Activated CD8-positive, alpha-beta T cell treated with anti-CD3 and anti-CD28 coated beads for 36 hours (primary cell): ENCODE data around the gene MRGPRG. TPM values are rescaled to one million over a fixed set of nuclear protein-coding genes. Genes with fewer than 3 reads are reported as not detected.

Experiments
- ATAC-seq: fragments of 200-7000 bp; cut with Tn5 transposase; one replicate; pipeline ENCODE4 v1.10.0; 2021; ENCODE audit warnings: mild to moderate bottlenecking, moderate library complexity
- CTCF ChIA-PET: fragments of 350-600 bp; sonication (Branson Sonifier 250); formaldehyde crosslinking; loops from one replicate; lab custom pipeline; 2021; ENCODE audit warnings: antibody characterized with exemption; lab: Charles Lee
- POLR2A ChIA-PET: fragments of 350-600 bp; sonication (Branson Sonifier 250); formaldehyde crosslinking; loops from one replicate; lab custom pipeline; 2021; ENCODE audit warnings: antibody characterized with exemption; lab: Charles Lee
- DNase-seq: peaks from one replicate; pipeline ENCODE4 v3.0.0-alpha.2; 2020
- H3K27ac Mint-ChIP-seq: one replicate; pipeline ENCODE4 v1.8.0; 2021; ENCODE audit warnings: mild to moderate bottlenecking, mixed read lengths
- H3K27me3 Mint-ChIP-seq: one replicate; pipeline ENCODE4 v1.8.0; 2021; ENCODE audit warnings: mixed read lengths
- H3K36me3 Mint-ChIP-seq: one replicate; pipeline ENCODE4 v1.8.0; 2021; ENCODE audit warnings: low read depth, mixed read lengths
- H3K4me1 Mint-ChIP-seq: one replicate; pipeline ENCODE4 v1.8.0; 2021; ENCODE audit warnings: low read depth, mixed read lengths
- H3K4me3 Mint-ChIP-seq: one replicate; pipeline ENCODE4 v1.8.0; 2021; ENCODE audit warnings: mild to moderate bottlenecking, moderate library complexity, mixed read lengths
- H3K9me3 Mint-ChIP-seq: one replicate; pipeline ENCODE4 v1.8.0; 2021; ENCODE audit warnings: mixed read lengths
- CTCF ChIP-seq: fragments of 200-600 bp; IDR thresholded peaks from one replicate; pipeline ENCODE4 v1.8.0; 2022; ENCODE audit warnings: antibody characterized with exemption, mild to moderate bottlenecking
- intact Hi-C: fragments of 100-400 bp; cut with micrococcal nuclease; formaldehyde crosslinking; loops from one replicate; pipeline ENCODE4 v1.10.0; 2022
- total RNA-seq, 2 experiments: library from RNA; stranded (reverse); gene quantifications; one replicate each; pipeline ENCODE4 v1.2.3, GENCODE V29; 2021

The MRGPRG gene
- total RNA-seq, 2 experiments from 2014 or later: not detected

- Mint-ChIP-seq H3K36me3 (no peaks in the 10 kb centered on the region), H3K9me3 (no peaks in the 10 kb centered on the region), H3K4me3 (no peak overlapping the region), H3K27me3 (peaks cover 4% of the 10 kb centered on the region), H3K4me1 (peaks cover 7% of the 10 kb centered on the region), H3K27ac (no peak overlapping the region)
- ATAC-seq (no peak), DNase-seq (no peak)
- intact Hi-C loops: loop anchor here (2.0 kb wide), 1 partner anchor 107 kb away; no protein-coding TSS in a partner anchor
- POLR2A ChIA-PET: interaction anchor here (0.9 kb wide), 1 partner anchor 114 kb away, joined by 3 read pairs; no protein-coding TSS in a partner anchor
- TF ChIP-seq CTCF: no peak
- CTCF ChIA-PET: interaction anchor here (0.9 to 2.0 kb wide), 5 partner anchors 53 to 180 kb away, joined by 4 to 6 read pairs (median 4); partner anchors contain the start of gene OSBPL5
Measured at GRCh38 chr11:3217818-3218482, 663 bp downstream of the MRGPRG start.

- no peak overlapping the region for H3K4me3 Mint-ChIP-seq
- ChIA-PET CTCF (interaction anchor here (3.2 kb wide), 1 partner anchor 106 kb away, joined by 20 read pairs; no protein-coding TSS in a partner anchor), POLR2A (no interaction called here)
- H3K27me3 Mint-ChIP-seq: peaks cover 7% of the 10 kb centered on the region
- no peaks in the 10 kb centered on the region for H3K36me3 Mint-ChIP-seq
- H3K9me3 Mint-ChIP-seq: peaks cover 6% of the 10 kb centered on the region
- H3K27ac Mint-ChIP-seq: no peak overlapping the region
- no peak for ATAC-seq
- intact Hi-C loops: loop anchor here (2.0 kb wide), 1 partner anchor 105 kb away; no protein-coding TSS in a partner anchor
- H3K4me1 Mint-ChIP-seq: peaks cover 5% of the 10 kb centered on the region
- no peak for DNase-seq
- TF ChIP-seq CTCF: no peak
Measured at GRCh38 chr11:3216027-3216525, 2.5 kb downstream of the MRGPRG start.

DNA sequence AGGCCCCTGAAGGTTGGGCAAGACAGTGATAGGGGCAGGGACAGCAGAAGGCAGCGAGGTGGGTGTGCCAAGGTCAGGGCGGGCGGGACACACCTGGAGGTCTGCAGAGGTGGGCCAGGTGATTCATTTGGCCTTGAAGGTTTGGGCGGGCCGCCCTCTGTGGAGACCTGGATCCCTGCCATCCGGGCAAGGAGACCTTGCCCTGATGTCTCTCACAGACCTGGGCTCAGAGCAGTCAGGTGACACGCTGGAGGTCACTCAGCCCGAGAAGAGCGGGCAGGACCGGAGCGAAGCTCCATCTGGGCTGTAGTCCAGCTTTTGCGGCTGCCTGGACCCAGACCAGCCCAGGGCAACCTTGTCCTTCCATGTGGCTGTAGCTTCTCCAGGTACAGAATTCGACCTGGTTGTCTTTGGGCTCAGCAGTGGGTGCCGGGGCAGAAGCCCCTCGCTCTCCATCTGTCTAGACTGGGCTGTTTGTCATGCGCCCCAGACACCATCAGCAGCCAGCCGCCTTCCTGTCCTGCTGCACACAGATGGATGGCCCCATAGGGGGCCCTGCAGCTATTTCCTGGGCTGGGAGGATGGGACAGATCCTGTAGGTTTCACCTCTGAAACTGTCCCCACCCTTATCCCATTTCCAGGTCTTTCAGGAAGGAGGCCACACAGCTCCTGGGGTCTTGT, 3.1 kb downstream of the MRGPRG start:
- H3K27ac Mint-ChIP-seq: no peak overlapping the region
- H3K36me3 Mint-ChIP-seq: no peaks in the 10 kb centered on the region
- peaks cover 5% of the 10 kb centered on the region for H3K4me1 Mint-ChIP-seq
- POLR2A ChIA-PET: no interaction called here
- TF ChIP-seq CTCF: no peak
- ATAC-seq: no peak
- CTCF ChIA-PET: interaction anchor here (1.1 to 3.2 kb wide), 2 partner anchors 105 to 240 kb away, joined by 3 to 20 read pairs; no protein-coding TSS in a partner anchor
- peaks cover 6% of the 10 kb centered on the region for H3K9me3 Mint-ChIP-seq
- H3K4me3 Mint-ChIP-seq: no peak overlapping the region
- peaks cover 7% of the 10 kb centered on the region for H3K27me3 Mint-ChIP-seq
- DNase-seq: no peak
- intact Hi-C loops: loop anchor here (2.0 kb wide), 1 partner anchor 105 kb away; no protein-coding TSS in a partner anchor

- CTCF ChIA-PET: interaction anchor here (1.1 to 3.2 kb wide), 2 partner anchors 104 to 239 kb away, joined by 3 to 20 read pairs; no protein-coding TSS in a partner anchor
- no peak for TF ChIP-seq CTCF
- Mint-ChIP-seq H3K36me3 (no peaks in the 10 kb centered on the region), H3K27me3 (peaks cover 7% of the 10 kb centered on the region), H3K27ac (no peak overlapping the region), H3K4me1 (peaks cover 5% of the 10 kb centered on the region), H3K4me3 (no peak overlapping the region), H3K9me3 (peaks cover 6% of the 10 kb centered on the region)
- intact Hi-C loops: no loop called here
- no peak for DNase-seq
- POLR2A ChIA-PET: no interaction called here
- ATAC-seq: no peak
Measured at GRCh38 chr11:3214420-3214699, 4.3 kb downstream of the MRGPRG start.
